Prostate gland (tissue), 2 donors: ENCODE results near the gene ALPK3.

Experiments used
- CTCF ChIP-seq, 4 experiments: fragments of 200-600 bp in 2 of 4; fragments of 450-650 bp in 2 of 4; sonication (generic) in 2 of 4; IDR thresholded peaks; 1 replicate in 3 of 4; 2 replicates in 1 of 4; pipeline ENCODE4 v1.5.1; 2016 to 2019; ENCODE audit warnings: antibody characterized with exemption in 4 of 4, mild to moderate bottlenecking in 2 of 4, moderate library complexity in 2 of 4
- POLR2A ChIP-seq: fragments of 450-650 bp; IDR thresholded peaks from one replicate; pipeline ENCODE4 v1.6.1; 2016; ENCODE audit warnings: antibody characterized with exemption, mild to moderate bottlenecking
- POLR2AphosphoS5 ChIP-seq: sonication (generic); formaldehyde crosslinking; IDR thresholded peaks from one replicate; pipeline ENCODE4 v1.6.1; 2017; ENCODE audit warnings: antibody characterized with exemption

- TF ChIP-seq CTCF (IDR thresholded peaks at IDR 0.05): no peak
- TF ChIP-seq POLR2A: no peak
- no peak for TF ChIP-seq POLR2AphosphoS5
These were observed 16.8 kb upstream of the ALPK3 start for GRCh38 chr15:84800365-84800806.
